Tibial nerve (tissue), 4 donors: ENCODE data around the gene KRT34. TPM values are rescaled to one million over a fixed set of nuclear protein-coding genes. Genes with fewer than 3 reads are reported as not detected.

Experiments
- DNase-seq, 2 donors: peaks; one replicate each; pipeline ENCODE4 v3.0.0-alpha.2; 2019; ENCODE audit warnings: low spot score in 2 of 2
- H3K27ac ChIP-seq, 4 donors: fragments of 200-600 bp; sonication (generic) in 3 of 4; one replicate each; pipeline ENCODE4 v1.5.1; 2017 to 2019; ENCODE audit warnings: mild to moderate bottlenecking in 1 of 4
- H3K27me3 ChIP-seq, 2 donors: fragments of 200-600 bp; sonication (generic) in 1 of 2; one replicate each; pipeline versions ENCODE4 v1.5.1 to v1.6.0; 2017 to 2019
- H3K36me3 ChIP-seq, 3 donors: fragments of 200-600 bp; sonication (generic); one replicate each; pipeline ENCODE4 v1.5.1; 2018 to 2019
- H3K4me1 ChIP-seq, 4 donors: fragments of 200-600 bp; sonication (generic) in 3 of 4; one replicate each; pipeline ENCODE4 v1.5.1; 2017 to 2019
- H3K4me3 ChIP-seq, 4 donors: fragments of 200-600 bp; sonication (generic) in 3 of 4; one replicate each; pipeline ENCODE4 v1.5.1; 2017 to 2019; ENCODE audit warnings: mild to moderate bottlenecking in 1 of 4, moderate library complexity in 1 of 4
- H3K9me3 ChIP-seq, 4 donors: fragments of 200-600 bp; sonication (generic) in 3 of 4; one replicate each; pipeline ENCODE4 v1.5.1; 2017 to 2019
- EP300 ChIP-seq, 2 donors: sonication (generic); formaldehyde crosslinking; IDR thresholded peaks; one replicate each; pipeline ENCODE4 v1.6.1; 2017; ENCODE audit warnings: antibody characterized with exemption in 2 of 2, mild to moderate bottlenecking in 1 of 2
- POLR2A ChIP-seq, 2 donors: fragments of 450-650 bp; IDR thresholded peaks; one replicate each; pipeline ENCODE4 v1.6.1; 2017; ENCODE audit warnings: antibody characterized with exemption in 2 of 2, mild to moderate bottlenecking in 2 of 2, moderate library complexity in 2 of 2
- WGBS, 2 donors: methylation state at CpG; one replicate each; pipeline ENCODE4 v1.1.5; 2018; 5-methylcytosine and 5-hydroxymethylcytosine counted together
- total RNA-seq, 4 donors: library from RNA; depleted of rRNA; stranded (reverse); fragments of >200 nt; gene quantifications; one replicate each; pipeline ENCODE4 v1.1.0, GENCODE V29; 2016
- TF ChIP-seq, protein P1 (sequence below), 5 experiments: fragments of 200-600 bp in 3 of 5; fragments of 450-650 bp in 2 of 5; sonication (generic) in 3 of 5; IDR thresholded peaks; one replicate each; pipeline ENCODE4 v1.5.1; 2016 to 2019; ENCODE audit warnings: antibody characterized with exemption in 5 of 5, mild to moderate bottlenecking in 3 of 5, moderate library complexity in 2 of 5

KRT34 gene
- total RNA-seq, 4 donors from 2014 or later = not detected

DNA sequence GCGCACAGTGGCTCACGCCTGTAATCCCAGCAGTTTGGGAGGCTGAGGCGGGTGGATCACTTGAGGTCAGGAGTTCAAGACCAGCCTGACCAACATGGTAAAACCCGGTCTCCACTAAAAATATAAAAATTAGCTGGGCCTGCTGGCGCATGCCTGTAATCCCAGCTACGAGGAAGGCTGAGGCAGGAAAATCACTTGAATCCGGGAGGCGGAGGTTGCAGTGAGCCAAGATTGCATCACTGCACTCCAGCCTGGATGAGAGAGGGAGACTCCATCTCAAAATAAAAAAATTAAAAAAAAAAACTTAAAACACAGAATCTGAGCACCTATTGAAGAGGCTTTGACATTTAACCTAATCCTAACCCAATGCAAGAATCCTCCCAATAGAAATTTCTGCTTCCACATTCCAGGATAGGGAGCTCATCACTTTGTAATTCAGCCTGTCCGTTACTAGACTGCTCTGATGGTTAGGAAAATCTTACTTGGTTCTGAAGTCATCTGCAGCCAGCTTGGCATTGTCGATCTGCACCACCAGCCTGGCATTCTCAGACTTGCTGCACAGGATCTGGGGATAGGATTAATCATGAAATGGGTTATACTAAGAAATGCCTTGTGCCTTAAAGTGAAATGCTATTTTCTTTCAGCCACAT, 14.6 kb downstream of the KRT34 start:
- TF ChIP-seq POLR2A (IDR thresholded peaks at IDR 0.05) = no peak
- TF ChIP-seq, protein P1, sequence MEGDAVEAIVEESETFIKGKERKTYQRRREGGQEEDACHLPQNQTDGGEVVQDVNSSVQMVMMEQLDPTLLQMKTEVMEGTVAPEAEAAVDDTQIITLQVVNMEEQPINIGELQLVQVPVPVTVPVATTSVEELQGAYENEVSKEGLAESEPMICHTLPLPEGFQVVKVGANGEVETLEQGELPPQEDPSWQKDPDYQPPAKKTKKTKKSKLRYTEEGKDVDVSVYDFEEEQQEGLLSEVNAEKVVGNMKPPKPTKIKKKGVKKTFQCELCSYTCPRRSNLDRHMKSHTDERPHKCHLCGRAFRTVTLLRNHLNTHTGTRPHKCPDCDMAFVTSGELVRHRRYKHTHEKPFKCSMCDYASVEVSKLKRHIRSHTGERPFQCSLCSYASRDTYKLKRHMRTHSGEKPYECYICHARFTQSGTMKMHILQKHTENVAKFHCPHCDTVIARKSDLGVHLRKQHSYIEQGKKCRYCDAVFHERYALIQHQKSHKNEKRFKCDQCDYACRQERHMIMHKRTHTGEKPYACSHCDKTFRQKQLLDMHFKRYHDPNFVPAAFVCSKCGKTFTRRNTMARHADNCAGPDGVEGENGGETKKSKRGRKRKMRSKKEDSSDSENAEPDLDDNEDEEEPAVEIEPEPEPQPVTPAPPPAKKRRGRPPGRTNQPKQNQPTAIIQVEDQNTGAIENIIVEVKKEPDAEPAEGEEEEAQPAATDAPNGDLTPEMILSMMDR (IDR thresholded peaks at IDR 0.05) = no peak
- TF ChIP-seq EP300 (IDR thresholded peaks at IDR 0.05) = no peak
- no peak overlapping the region for H3K27ac ChIP-seq
- H3K9me3 ChIP-seq = no peaks in the 10 kb centered on the region
- WGBS, 2 donors = 66 to 68% methylated on average over 10 of the region's 10 CpGs
- H3K27me3 ChIP-seq = no peaks in the 10 kb centered on the region
- no peak overlapping the region for H3K4me3 ChIP-seq
- H3K36me3 ChIP-seq = no peaks in the 10 kb centered on the region
- H3K4me1 ChIP-seq = peaks cover 0 to 4% (median 0%) of the 10 kb centered on the region in 4 donors
- no peak for DNase-seq

DNA sequence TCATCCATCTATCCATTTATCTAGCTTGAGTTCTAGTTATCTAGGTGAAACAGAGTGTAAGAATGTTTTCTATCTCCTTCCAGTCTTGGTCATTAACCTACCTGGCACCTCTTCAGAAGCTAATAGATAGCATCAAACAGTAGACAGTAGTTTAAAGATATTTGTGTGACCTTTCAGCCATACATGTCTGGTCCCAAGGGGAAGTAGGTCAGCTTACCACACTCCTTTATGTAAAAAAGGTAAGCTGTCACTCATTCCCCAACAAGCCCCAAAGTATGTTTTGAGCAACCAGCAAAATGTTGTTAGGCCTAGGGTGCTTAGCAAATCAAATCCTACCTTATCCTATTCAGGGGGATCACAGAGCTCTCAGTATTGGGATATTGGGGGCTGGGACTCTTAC, 16.0 kb downstream of the KRT34 start:
- Histone ChIP-seq H3K9me3 (no peaks in the 10 kb centered on the region), H3K27me3 (no peaks in the 10 kb centered on the region), H3K36me3 (no peaks in the 10 kb centered on the region), H3K4me3 (no peak overlapping the region), H3K4me1 (peaks cover 0 to 4% (median 0%) of the 10 kb centered on the region in 4 donors), H3K27ac (no peak overlapping the region)
- TF ChIP-seq, protein P1 (IDR thresholded peaks at IDR 0.05) = no peak
- no peak for TF ChIP-seq EP300 (IDR thresholded peaks at IDR 0.05)
- no peak for TF ChIP-seq POLR2A (IDR thresholded peaks at IDR 0.05)
- no peak for DNase-seq

DNA sequence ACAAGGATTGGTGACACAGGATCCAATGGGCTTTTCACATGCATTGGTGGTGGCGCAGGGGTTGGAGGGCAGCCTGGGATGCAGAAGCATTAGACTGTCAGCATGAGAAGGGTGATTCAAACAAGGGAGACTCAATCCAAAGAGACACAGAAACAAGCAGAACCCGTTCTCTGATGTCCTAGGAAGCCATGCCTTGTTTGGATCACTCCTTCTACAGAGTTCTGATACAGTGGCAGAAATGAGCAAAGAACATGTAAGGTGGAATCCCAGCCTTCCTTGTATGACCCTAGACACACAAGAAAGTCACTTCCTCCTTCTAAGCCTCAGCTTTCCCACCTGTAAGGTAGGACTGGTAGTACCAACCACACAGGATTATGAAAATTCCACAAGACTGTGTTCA, 18.2 kb downstream of the KRT34 start:
- TF ChIP-seq EP300 (IDR thresholded peaks at IDR 0.05) (no peak), POLR2A (IDR thresholded peaks at IDR 0.05) (no peak)
- TF ChIP-seq, protein P1 (IDR thresholded peaks at IDR 0.05) = no peak
- no peak overlapping the region for H3K4me3 ChIP-seq
- H3K27me3 ChIP-seq = no peaks in the 10 kb centered on the region
- peaks cover 0 to 4% (median 0%) of the 10 kb centered on the region in 4 donors for H3K4me1 ChIP-seq
- 94 to 97% methylated on average over 2 of the region's 2 CpGs for WGBS, 2 donors
- H3K36me3 ChIP-seq = no peaks in the 10 kb centered on the region
- H3K9me3 ChIP-seq = peaks cover 0 to 4% (median 0%) of the 10 kb centered on the region in 4 donors
- no peak overlapping the region for H3K27ac ChIP-seq
- no peak for DNase-seq

DNA sequence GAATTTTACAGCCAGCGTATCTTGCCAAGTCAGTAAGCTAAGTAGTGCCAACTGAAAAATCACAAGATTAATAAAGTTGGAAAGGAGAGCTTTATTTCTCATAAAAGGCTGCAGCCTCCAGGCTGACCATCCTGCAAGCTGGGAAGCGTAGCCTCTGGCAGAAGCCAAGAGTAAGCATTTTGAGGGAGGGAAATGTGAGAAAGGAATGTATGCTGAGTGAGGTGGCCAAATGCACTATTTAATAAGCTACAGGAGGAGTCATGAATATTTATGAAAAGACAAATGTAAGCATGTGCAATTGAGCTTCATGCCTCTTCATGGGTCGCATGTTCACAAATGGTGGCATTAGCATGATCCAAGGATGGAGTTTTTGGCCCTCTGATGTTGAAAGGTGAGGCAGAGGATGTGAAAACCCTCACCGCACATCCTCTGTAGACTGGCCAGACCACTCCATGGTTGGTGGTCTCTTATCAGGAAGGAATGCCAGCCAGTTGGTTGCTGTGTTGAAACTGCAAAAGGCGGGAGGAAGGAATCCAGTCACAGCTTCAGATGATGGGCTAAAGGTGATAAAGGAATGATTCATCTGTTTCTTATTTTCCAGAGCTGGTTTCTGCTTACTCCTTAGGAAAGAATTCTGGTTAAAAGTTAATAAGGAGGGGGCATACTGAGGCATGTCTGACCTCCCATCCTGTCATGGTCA, 21.7 kb downstream of the KRT34 start:
- DNase-seq = no peak
- Histone ChIP-seq H3K27me3 (no peaks in the 10 kb centered on the region), H3K36me3 (no peaks in the 10 kb centered on the region), H3K4me3 (no peak overlapping the region), H3K4me1 (no peaks in the 10 kb centered on the region), H3K27ac (no peak overlapping the region), H3K9me3 (peaks cover 0 to 8% (median 0%) of the 10 kb centered on the region in 4 donors)
- TF ChIP-seq EP300 (IDR thresholded peaks at IDR 0.05) = no peak
- 79 to 87% methylated on average over 5 of the region's 5 CpGs for WGBS, 2 donors

DNA sequence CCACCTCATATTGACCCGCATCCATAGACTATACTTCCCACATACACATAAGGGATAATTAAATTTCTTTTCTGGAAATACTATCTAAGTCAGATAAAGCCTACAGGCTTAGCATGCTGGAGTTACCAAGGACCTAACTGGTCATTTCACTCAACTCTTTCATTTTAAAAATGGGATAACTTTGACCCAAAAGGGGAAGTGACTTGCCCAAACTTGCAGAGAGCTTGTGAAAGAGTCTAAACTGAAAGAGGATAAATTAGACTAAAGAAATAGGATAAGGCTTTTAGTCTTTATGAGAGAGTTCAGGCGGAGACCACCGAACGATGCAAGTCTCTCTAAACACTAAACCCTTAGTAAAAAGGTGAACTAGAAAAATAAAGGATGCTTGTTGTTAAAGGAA, 27.6 kb downstream of the KRT34 start:
- no peaks in the 10 kb centered on the region for H3K27me3 ChIP-seq
- H3K36me3 ChIP-seq = no peaks in the 10 kb centered on the region
- no peaks in the 10 kb centered on the region for H3K4me1 ChIP-seq
- H3K4me3 ChIP-seq = no peak overlapping the region
- no peak for DNase-seq
- no peak overlapping the region for H3K27ac ChIP-seq
- H3K9me3 ChIP-seq = peaks cover 0 to 4% (median 0%) of the 10 kb centered on the region in 4 donors
- 92 to 94% methylated on average over 4 of the region's 4 CpGs for WGBS, 2 donors
- TF ChIP-seq POLR2A (IDR thresholded peaks at IDR 0.05) = no peak
- TF ChIP-seq EP300 (IDR thresholded peaks at IDR 0.05) = no peak
- TF ChIP-seq, protein P1 (IDR thresholded peaks at IDR 0.05) = no peak
